BE2C (cell line): ENCODE results near the gene MAPK10.

ENCODE experiments used
- DNase-seq: peaks from one replicate; pipeline ENCODE4 v3.0.0-alpha.2; 2020
- H3K27me3 ChIP-seq: fragments of 250-450 bp; sonication (Bioruptor Pico); 2 replicates; pipeline ENCODE4 v1.5.1; 2020; ENCODE audit warnings: mild to moderate bottlenecking
- H3K36me3 ChIP-seq: fragments of 250-450 bp; sonication (Bioruptor Pico); 2 replicates; pipeline ENCODE4 v1.5.1; 2020; ENCODE audit warnings: mild to moderate bottlenecking
- H3K4me1 ChIP-seq: fragments of 250-450 bp; sonication (Bioruptor Pico); 2 replicates; pipeline ENCODE4 v1.5.1; 2020
- H3K4me3 ChIP-seq: 2 replicates; pipeline ENCODE4 v1.5.1; 2011; ENCODE audit warnings: low read depth, low read length
- H3K9me3 ChIP-seq: fragments of 250-450 bp; sonication (Bioruptor Pico); 2 replicates; pipeline ENCODE4 v1.5.1; 2020
- CTCF ChIP-seq: IDR thresholded peaks from 2 replicates; pipeline ENCODE4 v1.5.1; 2012; ENCODE audit warnings: mild to moderate bottlenecking, low read depth, low read length

The MAPK10 gene

GRCh38 chr4:86286726-86287125, 73.1 kb downstream of the MAPK10 start:
- H3K27me3 ChIP-seq: no peaks in the 10 kb centered on the region
- no peak for TF ChIP-seq CTCF
- DNase-seq: no peak
- H3K9me3 ChIP-seq: no peaks in the 10 kb centered on the region
- no peaks in the 10 kb centered on the region for H3K36me3 ChIP-seq
- no peak overlapping the region for H3K4me3 ChIP-seq
- H3K4me1 ChIP-seq: no peaks in the 10 kb centered on the region

GRCh38 chr4:86283371-86283770, 76.5 kb downstream of the MAPK10 start:
- no peak for DNase-seq
- no peak overlapping the region for H3K4me3 ChIP-seq
- no peaks in the 10 kb centered on the region for H3K36me3 ChIP-seq
- no peaks in the 10 kb centered on the region for H3K27me3 ChIP-seq
- no peaks in the 10 kb centered on the region for H3K4me1 ChIP-seq
- no peak for TF ChIP-seq CTCF
- H3K9me3 ChIP-seq: no peaks in the 10 kb centered on the region

GRCh38 chr4:86280246-86280645, 79.6 kb downstream of the MAPK10 start:
- Histone ChIP-seq H3K4me1 (no peaks in the 10 kb centered on the region), H3K36me3 (no peaks in the 10 kb centered on the region), H3K27me3 (no peaks in the 10 kb centered on the region), H3K4me3 (no peak overlapping the region), H3K9me3 (no peaks in the 10 kb centered on the region)
- no peak for DNase-seq
- no peak for TF ChIP-seq CTCF

- DNase-seq: no peak
- Histone ChIP-seq H3K36me3 (no peaks in the 10 kb centered on the region), H3K27me3 (no peaks in the 10 kb centered on the region), H3K4me3 (no peak overlapping the region), H3K9me3 (no peaks in the 10 kb centered on the region), H3K4me1 (no peaks in the 10 kb centered on the region)
- no peak for TF ChIP-seq CTCF
Observed at GRCh38 chr4:86279293-86279960, 80.4 kb downstream of the MAPK10 start.

DNA sequence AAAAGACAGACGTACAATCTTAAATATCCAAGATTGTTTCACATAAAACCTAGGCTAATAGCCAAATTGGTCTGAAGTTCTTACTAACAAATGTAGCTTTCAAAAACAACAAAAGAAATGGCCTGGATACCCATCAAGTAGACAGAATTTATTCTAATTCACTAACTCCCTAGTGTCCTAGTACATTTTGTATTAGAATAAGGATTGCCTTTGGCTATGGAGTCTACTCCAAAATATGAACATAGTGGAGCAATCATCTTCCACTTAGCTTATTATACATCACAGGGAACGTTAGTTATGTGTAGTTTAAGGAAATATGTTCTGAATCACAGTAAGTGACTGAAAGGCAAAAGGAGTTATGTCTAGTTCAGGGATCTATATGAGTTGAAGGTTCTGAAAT, 81.7 kb downstream of the MAPK10 start:
- TF ChIP-seq CTCF: no peak
- H3K36me3 ChIP-seq: no peaks in the 10 kb centered on the region
- DNase-seq: no peak
- no peaks in the 10 kb centered on the region for H3K9me3 ChIP-seq
- no peaks in the 10 kb centered on the region for H3K4me1 ChIP-seq
- no peaks in the 10 kb centered on the region for H3K27me3 ChIP-seq
- no peak overlapping the region for H3K4me3 ChIP-seq

GRCh38 chr4:86274642-86275041, 85.2 kb downstream of the MAPK10 start:
- H3K9me3 ChIP-seq: no peaks in the 10 kb centered on the region
- no peaks in the 10 kb centered on the region; the same call in 1 of the 2 replicates for H3K4me1 ChIP-seq
- DNase-seq: no peak
- no peaks in the 10 kb centered on the region for H3K36me3 ChIP-seq
- no peak for TF ChIP-seq CTCF
- no peak overlapping the region for H3K4me3 ChIP-seq
- H3K27me3 ChIP-seq: no peaks in the 10 kb centered on the region
